Neuronal stem cell (in vitro differentiated cells): ENCODE results near the gene TOPAZ1.

ENCODE experiments used
- DNase-seq: peaks from one replicate; pipeline ENCODE4 v3.0.0-alpha.2; 2013; ENCODE audit warnings: low spot score
- H2AFZ ChIP-seq: one replicate; pipeline ENCODE4 v1.6.1; 2013; ENCODE audit warnings: mild to moderate bottlenecking, low read length, inconsistent platforms
- H2AK5ac ChIP-seq: 2 replicates; pipeline ENCODE4 v1.6.1; 2013; ENCODE audit warnings: low read depth, mild to moderate bottlenecking, inconsistent platforms, low read length, moderate library complexity, mixed read lengths
- H2BK120ac ChIP-seq: 2 replicates; pipeline ENCODE4 v1.6.1; 2013; ENCODE audit warnings: low read depth, mild to moderate bottlenecking, inconsistent platforms, low read length, moderate library complexity, mixed read lengths
- H2BK12ac ChIP-seq: one replicate; pipeline ENCODE4 v1.6.1; 2013; ENCODE audit warnings: low read length, inconsistent platforms
- H2BK15ac ChIP-seq: 2 replicates; pipeline ENCODE4 v1.6.1; 2013; ENCODE audit warnings: mild to moderate bottlenecking, low read length, inconsistent platforms, mixed read lengths
- H2BK5ac ChIP-seq: one replicate; pipeline ENCODE4 v1.6.1; 2013; ENCODE audit warnings: inconsistent platforms, mild to moderate bottlenecking, low read length, moderate library complexity
- H3K14ac ChIP-seq: one replicate; pipeline ENCODE4 v1.6.1; 2013; ENCODE audit warnings: low read length, inconsistent platforms
- H3K18ac ChIP-seq: 2 replicates; pipeline ENCODE4 v1.6.1; 2013; ENCODE audit warnings: low read length, inconsistent platforms
- H3K23ac ChIP-seq: 2 replicates; pipeline ENCODE4 v1.6.1; 2013; ENCODE audit warnings: low read depth, mild to moderate bottlenecking, mixed read lengths, low read length, inconsistent platforms; ENCODE audit not compliant: poor library complexity
- H3K27ac ChIP-seq: replicated peaks from 3 replicates; pipeline ENCODE4 v1.5.1; 2013; ENCODE audit warnings: low read length, inconsistent platforms
- H3K27me3 ChIP-seq, 3 experiments: 2 replicates each; pipeline ENCODE4 v1.6.1; 2013; ENCODE audit warnings: low read length in 3 of 3, mild to moderate bottlenecking in 2 of 3, inconsistent platforms in 1 of 3, low read depth in 1 of 3, mixed read lengths in 1 of 3, moderate library complexity in 1 of 3; ENCODE audit not compliant: control insufficient read depth in 3 of 3, insufficient read depth in 3 of 3
- H3K36me3 ChIP-seq, 2 donors: replicated peaks in 1 of 2; 2 replicates each; pipeline ENCODE4 v1.6.1; 2013; ENCODE audit warnings: low read length in 2 of 2; ENCODE audit not compliant: control insufficient read depth in 2 of 2, insufficient read depth in 2 of 2
- H3K4ac ChIP-seq: 2 replicates; pipeline ENCODE4 v1.6.1; 2013; ENCODE audit warnings: inconsistent platforms, mild to moderate bottlenecking, low read length, moderate library complexity
- H3K4me1 ChIP-seq, 2 donors: 1 replicate in 1 of 2; 2 replicates in 1 of 2; pipeline ENCODE4 v1.6.1; 2013; ENCODE audit warnings: low read length in 2 of 2, low read depth in 1 of 2; ENCODE audit not compliant: control insufficient read depth in 2 of 2, insufficient read depth in 1 of 2
- H3K4me2 ChIP-seq: one replicate; pipeline ENCODE4 v1.6.1; 2013; ENCODE audit warnings: mild to moderate bottlenecking, low read length, inconsistent platforms; ENCODE audit not compliant: insufficient read depth, poor library complexity, severe bottlenecking
- H3K4me3 ChIP-seq, 2 donors: 2 replicates each; pipeline ENCODE4 v1.5.1; 2013; ENCODE audit warnings: low read length in 2 of 2, mild to moderate bottlenecking in 2 of 2, inconsistent platforms in 1 of 2, moderate library complexity in 1 of 2
- H3K79me1 ChIP-seq: one replicate; pipeline ENCODE4 v1.6.1; 2013; ENCODE audit warnings: low read depth, mild to moderate bottlenecking, inconsistent platforms, low read length, moderate library complexity
- H3K9ac ChIP-seq: one replicate; pipeline ENCODE4 v1.6.1; 2013; ENCODE audit warnings: mild to moderate bottlenecking, low read depth, low read length, inconsistent platforms; ENCODE audit not compliant: poor library complexity
- H3K9me3 ChIP-seq, 2 donors: replicated peaks in 1 of 2; 2 replicates each; pipeline versions ENCODE3 to v1.6.1; 2013; ENCODE audit warnings: low read length in 2 of 2, mild to moderate bottlenecking in 2 of 2, inconsistent platforms in 1 of 2, low read depth in 1 of 2, mixed read lengths in 1 of 2, moderate library complexity in 1 of 2; ENCODE audit not compliant: control insufficient read depth in 2 of 2, insufficient read depth in 1 of 2
- H4K8ac ChIP-seq: one replicate; pipeline ENCODE4 v1.6.1; 2013; ENCODE audit warnings: low read depth, mild to moderate bottlenecking, inconsistent platforms, low read length, moderate library complexity
- H4K91ac ChIP-seq: one replicate; pipeline ENCODE4 v1.6.1; 2013; ENCODE audit warnings: low read length, low read depth, mild to moderate bottlenecking, inconsistent platforms; ENCODE audit not compliant: poor library complexity
- WGBS, 2 donors: extraction: QIAGEN DNeasy Blood & Tissue Kit; methylation state at CpG; one replicate each; pipeline ENCODE4 v1.1.7; 2013; ENCODE audit warnings: missing lambda C conversion rate in 2 of 2, mixed read lengths in 1 of 2; ENCODE audit not compliant: insufficient read length in 2 of 2, insufficient replicate concordance in 1 of 2; ENCODE audit errors: extremely low coverage in 2 of 2; 5-methylcytosine and 5-hydroxymethylcytosine counted together

Gene TOPAZ1

DNA sequence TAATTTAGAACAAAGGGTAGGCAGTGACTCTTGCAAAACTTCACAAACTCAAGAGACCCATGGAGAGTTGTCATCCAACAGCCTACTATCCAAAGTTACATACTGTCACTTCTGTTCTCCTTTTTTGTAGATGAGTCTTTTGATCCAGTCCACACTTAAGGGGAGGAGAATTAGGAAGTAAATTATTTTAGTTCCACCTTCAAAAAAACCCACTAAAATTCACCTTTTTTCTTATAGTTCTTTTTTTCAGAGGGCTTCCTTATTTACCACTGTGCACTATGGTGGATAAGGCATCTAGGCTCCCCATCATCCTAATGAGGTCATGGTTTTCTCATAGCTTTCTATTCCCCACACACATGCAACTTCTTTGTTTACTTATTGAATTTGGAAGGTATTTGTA lies 88.3 kb downstream of the TOPAZ1 start:
- Histone ChIP-seq H2AK5ac (no peak overlapping the region), H4K91ac (no peak overlapping the region), H3K4ac (no peak overlapping the region), H2AFZ (no peak overlapping the region), H3K27ac (no peak overlapping the region), H4K8ac (no peak overlapping the region), H3K14ac (no peak overlapping the region), H3K27me3 (peaks cover 0 to 19% (median 0%) of the 10 kb centered on the region in 3 experiments), H3K18ac (no peak overlapping the region), H2BK5ac (no peak overlapping the region), H3K36me3 (no peaks in the 10 kb centered on the region), H2BK15ac (no peak overlapping the region), H3K4me1 (no peaks in the 10 kb centered on the region), H3K9me3 (no peaks in the 10 kb centered on the region), H2BK120ac (no peak overlapping the region), H2BK12ac (no peak overlapping the region), H3K9ac (no peak overlapping the region), H3K4me3 (no peak overlapping the region), H3K4me2 (no peak overlapping the region), H3K23ac (no peak overlapping the region), H3K79me1 (no peaks in the 10 kb centered on the region)
- DNase-seq: no peak

GRCh38 chr3:44330444-44330843 lies 88.8 kb downstream of the TOPAZ1 start:
- no peak overlapping the region for H3K4me2 ChIP-seq
- H3K79me1 ChIP-seq: no peaks in the 10 kb centered on the region
- H3K4me3 ChIP-seq: no peak overlapping the region
- H3K27me3 ChIP-seq: peaks cover 0 to 19% (median 0%) of the 10 kb centered on the region in 3 experiments
- H2BK120ac ChIP-seq: no peak overlapping the region
- H3K23ac ChIP-seq: no peak overlapping the region
- DNase-seq: no peak
- no peak overlapping the region for H2BK15ac ChIP-seq
- no CpG with 5 or more reads among the region's 2 CpGs for WGBS, 2 donors
- no peak overlapping the region for H2AK5ac ChIP-seq
- H2BK5ac ChIP-seq: no peak overlapping the region
- H3K36me3 ChIP-seq: no peaks in the 10 kb centered on the region
- H3K4ac ChIP-seq: no peak overlapping the region
- H3K27ac ChIP-seq: no peak overlapping the region
- no peak overlapping the region for H4K91ac ChIP-seq
- H3K14ac ChIP-seq: no peak overlapping the region
- no peak overlapping the region for H3K18ac ChIP-seq
- no peak overlapping the region for H3K9ac ChIP-seq
- H2AFZ ChIP-seq: no peak overlapping the region
- no peak overlapping the region for H2BK12ac ChIP-seq
- no peaks in the 10 kb centered on the region for H3K4me1 ChIP-seq
- H3K9me3 ChIP-seq: no peaks in the 10 kb centered on the region
- H4K8ac ChIP-seq: no peak overlapping the region

- H4K8ac ChIP-seq: no peak overlapping the region
- H2AK5ac ChIP-seq: no peak overlapping the region
- no peak overlapping the region for H4K91ac ChIP-seq
- H3K79me1 ChIP-seq: no peaks in the 10 kb centered on the region
- no peak overlapping the region for H3K14ac ChIP-seq
- H3K4ac ChIP-seq: no peak overlapping the region
- H3K4me1 ChIP-seq: peaks cover 2 to 4% of the 10 kb centered on the region in 2 donors
- no CpG with 5 or more reads among the region's 2 CpGs for WGBS, 2 donors
- no peak overlapping the region for H3K23ac ChIP-seq
- H3K4me2 ChIP-seq: no peak overlapping the region
- H3K9ac ChIP-seq: no peak overlapping the region
- H2BK120ac ChIP-seq: no peak overlapping the region
- H2BK5ac ChIP-seq: no peak overlapping the region
- H3K36me3 ChIP-seq: no peaks in the 10 kb centered on the region
- H2AFZ ChIP-seq: no peak overlapping the region
- peaks cover 0 to 18% (median 0%) of the 10 kb centered on the region in 3 experiments for H3K27me3 ChIP-seq
- H2BK15ac ChIP-seq: no peak overlapping the region
- no peak for DNase-seq
- H3K18ac ChIP-seq: no peak overlapping the region
- no peak overlapping the region for H2BK12ac ChIP-seq
- H3K4me3 ChIP-seq: no peak overlapping the region
- no peaks in the 10 kb centered on the region for H3K9me3 ChIP-seq
- H3K27ac ChIP-seq: no peak overlapping the region
These were observed 92.6 kb downstream of the TOPAZ1 start for GRCh38 chr3:44334326-44334725.

GRCh38 chr3:44337248-44337785 lies 95.6 kb downstream of the TOPAZ1 start:
- Histone ChIP-seq H3K23ac (no peak overlapping the region), H2AFZ (peak overlapping the region; percentile 96), H3K14ac (no peak overlapping the region), H3K18ac (no peak overlapping the region), H3K36me3 (peaks cover 0 to 4% of the 10 kb centered on the region in 2 donors), H4K8ac (no peak overlapping the region), H2BK12ac (no peak overlapping the region), H2BK5ac (no peak overlapping the region), H3K4me3 (peak overlapping the region in 1 of 2 donors; percentile 70), H2AK5ac (no peak overlapping the region), H3K4me1 (peaks cover 5 to 10% of the 10 kb centered on the region in 2 donors), H3K4me2 (peak overlapping the region; percentile 53), H3K9me3 (peaks cover 0 to 3% of the 10 kb centered on the region in 2 donors), H3K27ac (peak overlapping the region; percentile 99), H2BK120ac (no peak overlapping the region), H2BK15ac (no peak overlapping the region), H3K4ac (no peak overlapping the region), H3K9ac (no peak overlapping the region), H4K91ac (no peak overlapping the region), H3K79me1 (no peaks in the 10 kb centered on the region), H3K27me3 (peaks cover 0 to 6% (median 0%) of the 10 kb centered on the region in 3 experiments)
- no peak for DNase-seq
- no CpG with 5 or more reads among the region's 5 CpGs for WGBS, 2 donors
